Skeletal muscle tissue (tissue), 4 donors: ENCODE data around the gene DLGAP4. TPM values are rescaled to one million over a fixed set of nuclear protein-coding genes. Genes with fewer than 3 reads are reported as not detected.

Experiments used
- H3K27ac ChIP-seq: one replicate; pipeline ENCODE4 v1.7.0; 2013; ENCODE audit warnings: mild to moderate bottlenecking, low read depth, low read length, inconsistent platforms
- H3K27me3 ChIP-seq, 3 donors: one replicate each; pipeline ENCODE4 v1.7.0; 2013; ENCODE audit warnings: low read length in 3 of 3; ENCODE audit not compliant: control insufficient read depth in 3 of 3, insufficient read depth in 3 of 3
- H3K36me3 ChIP-seq, 3 donors: one replicate each; pipeline ENCODE4 v1.7.0; 2013; ENCODE audit warnings: low read length in 3 of 3; ENCODE audit not compliant: control insufficient read depth in 3 of 3, insufficient read depth in 3 of 3
- H3K4me1 ChIP-seq, 3 donors: one replicate each; pipeline ENCODE4 v1.7.0; 2013; ENCODE audit warnings: low read length in 3 of 3, mild to moderate bottlenecking in 3 of 3; ENCODE audit not compliant: control insufficient read depth in 3 of 3, insufficient read depth in 3 of 3
- H3K4me3 ChIP-seq, 3 donors: one replicate each; pipeline ENCODE4 v1.7.0; 2013; ENCODE audit warnings: low read length in 3 of 3
- H3K9ac ChIP-seq, 3 donors: one replicate each; pipeline ENCODE4 v1.7.0; 2013; ENCODE audit warnings: low read length in 3 of 3, mild to moderate bottlenecking in 3 of 3, moderate library complexity in 2 of 3, low read depth in 1 of 3
- H3K9me3 ChIP-seq, 3 donors: one replicate each; pipeline ENCODE4 v1.7.0; 2013; ENCODE audit warnings: low read length in 3 of 3; ENCODE audit not compliant: control insufficient read depth in 3 of 3
- total RNA-seq: library from RNA; depleted of rRNA; stranded (reverse); fragments of >200 nt; gene quantifications from one replicate; pipeline ENCODE4 v1.2.3, GENCODE V29; 2014
- donor health status: Osteomylitis.

Gene DLGAP4
- total RNA-seq, 1 donor from 2014 or later = 6.8 TPM

DNA sequence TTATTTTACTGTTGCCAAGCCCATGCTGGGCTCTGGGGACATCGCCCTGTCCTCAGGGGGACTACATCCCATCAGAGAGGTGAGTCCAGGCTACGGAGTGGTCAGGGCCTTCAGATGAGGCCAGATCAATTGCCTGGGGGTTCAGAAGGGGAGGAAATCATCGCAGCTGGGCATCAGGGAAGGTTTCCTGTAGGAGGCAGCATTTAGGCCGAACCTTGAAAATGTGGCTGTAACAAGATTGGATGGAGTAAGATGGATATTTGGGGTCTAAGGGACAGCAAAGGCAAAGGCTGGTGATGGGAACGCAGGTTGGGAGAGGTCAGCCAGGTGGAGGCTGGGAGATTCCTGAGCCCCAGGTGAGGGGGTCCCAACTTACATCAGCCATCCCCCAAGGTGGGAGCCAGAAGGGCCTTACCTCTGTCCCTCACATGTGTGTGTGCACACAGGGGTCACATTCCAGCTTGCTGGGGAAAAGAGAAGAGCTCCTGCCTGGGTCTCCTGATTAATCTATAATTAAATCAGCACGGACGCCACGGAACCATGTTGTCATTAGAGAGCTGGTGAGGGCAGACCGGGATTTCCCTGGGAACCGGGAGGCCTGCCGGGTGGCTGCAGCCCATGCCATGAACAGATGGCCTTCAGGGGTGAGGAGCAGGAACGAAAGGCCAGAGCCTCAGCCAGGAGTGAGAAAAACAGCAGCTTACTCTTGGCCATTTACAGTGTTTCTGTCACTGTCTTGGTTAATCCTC lies 30.5 kb upstream of the DLGAP4 start:
- Histone ChIP-seq H3K27ac (no peak overlapping the region), H3K9me3 (no peaks in the 10 kb centered on the region), H3K36me3 (no peaks in the 10 kb centered on the region), H3K27me3 (peaks cover 18 to 49% (median 37%) of the 10 kb centered on the region in 3 donors), H3K4me1 (no peaks in the 10 kb centered on the region), H3K4me3 (no peak overlapping the region), H3K9ac (no peak overlapping the region)

DNA sequence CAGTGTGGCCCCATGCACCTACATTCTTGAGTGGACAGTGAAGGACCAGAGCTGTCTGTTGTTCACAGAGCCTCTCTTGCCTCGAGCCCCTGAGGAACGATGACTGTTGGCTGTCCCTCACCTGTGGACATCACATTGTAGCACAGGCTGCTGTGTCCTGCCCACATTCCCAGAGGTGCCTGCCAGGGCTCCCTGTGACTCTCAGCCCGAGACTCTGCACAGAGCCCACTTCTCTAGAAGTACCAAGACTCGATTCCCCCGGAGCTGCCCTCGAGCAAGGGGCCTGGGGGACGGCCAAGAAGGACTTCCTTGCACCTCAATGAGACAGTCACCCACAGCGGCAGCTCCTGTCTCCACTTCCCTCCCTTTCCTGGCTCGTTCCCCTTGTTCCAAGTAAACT lies 28.6 kb upstream of the DLGAP4 start:
- peaks cover 18 to 48% (median 39%) of the 10 kb centered on the region in 3 donors for H3K27me3 ChIP-seq

GRCh38 chr20:36279362-36279761 lies 26.8 kb upstream of the DLGAP4 start:
- Histone ChIP-seq H3K4me1 (no peaks in the 10 kb centered on the region), H3K9me3 (no peaks in the 10 kb centered on the region), H3K27me3 (peaks cover 13 to 34% (median 27%) of the 10 kb centered on the region in 3 donors), H3K9ac (no peak overlapping the region), H3K36me3 (no peaks in the 10 kb centered on the region), H3K27ac (no peak overlapping the region), H3K4me3 (no peak overlapping the region)

More for the DNA sequence above, 28.6 kb upstream of the DLGAP4 start:
- Histone ChIP-seq H3K4me1 (no peaks in the 10 kb centered on the region), H3K9ac (no peak overlapping the region), H3K4me3 (no peak overlapping the region), H3K9me3 (no peaks in the 10 kb centered on the region), H3K27ac (no peak overlapping the region), H3K36me3 (no peaks in the 10 kb centered on the region)

- no peak overlapping the region for H3K27ac ChIP-seq
- no peaks in the 10 kb centered on the region for H3K36me3 ChIP-seq
- no peak overlapping the region for H3K9ac ChIP-seq
- H3K4me1 ChIP-seq = no peaks in the 10 kb centered on the region
- H3K4me3 ChIP-seq = no peak overlapping the region
- H3K9me3 ChIP-seq = no peaks in the 10 kb centered on the region
- H3K27me3 ChIP-seq = peaks cover 9 to 30% (median 22%) of the 10 kb centered on the region in 3 donors
Measured at GRCh38 chr20:36279776-36280175, 26.4 kb upstream of the DLGAP4 start.

DNA sequence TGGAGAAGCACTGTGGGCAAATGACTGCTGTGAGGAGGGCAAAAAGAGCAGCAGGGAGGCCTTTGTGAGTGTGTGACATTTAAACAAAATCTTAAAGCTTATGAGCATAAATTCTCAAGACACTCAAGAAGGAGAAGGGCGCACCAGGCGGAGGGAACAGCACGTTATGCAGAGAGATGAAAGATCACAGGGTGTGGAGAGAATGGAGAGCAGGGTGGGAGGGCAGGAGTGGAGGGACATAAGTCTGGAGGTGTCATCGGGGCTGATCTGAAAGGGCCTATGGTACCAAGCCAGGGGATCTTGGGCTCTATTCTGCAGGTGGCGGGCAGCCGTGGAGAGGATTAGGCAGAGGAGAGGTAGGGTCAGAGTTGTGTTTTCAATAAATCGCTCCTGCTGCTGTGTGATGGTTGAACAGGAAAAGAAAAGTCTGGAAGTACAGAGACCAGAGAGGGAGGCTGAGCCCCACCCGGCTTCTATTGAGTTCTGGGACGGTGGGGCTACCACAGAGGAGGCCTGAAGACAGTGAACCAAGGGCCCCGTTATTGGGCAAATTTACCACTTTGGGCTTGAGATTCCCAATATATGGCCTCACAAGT lies 24.3 kb upstream of the DLGAP4 start:
- H3K36me3 ChIP-seq = no peaks in the 10 kb centered on the region
- no peak overlapping the region for H3K27ac ChIP-seq
- no peaks in the 10 kb centered on the region for H3K9me3 ChIP-seq
- H3K4me1 ChIP-seq = no peaks in the 10 kb centered on the region
- H3K27me3 ChIP-seq = peaks cover 0 to 22% (median 22%) of the 10 kb centered on the region in 3 donors
- H3K4me3 ChIP-seq = no peak overlapping the region
- H3K9ac ChIP-seq = no peak overlapping the region

DNA sequence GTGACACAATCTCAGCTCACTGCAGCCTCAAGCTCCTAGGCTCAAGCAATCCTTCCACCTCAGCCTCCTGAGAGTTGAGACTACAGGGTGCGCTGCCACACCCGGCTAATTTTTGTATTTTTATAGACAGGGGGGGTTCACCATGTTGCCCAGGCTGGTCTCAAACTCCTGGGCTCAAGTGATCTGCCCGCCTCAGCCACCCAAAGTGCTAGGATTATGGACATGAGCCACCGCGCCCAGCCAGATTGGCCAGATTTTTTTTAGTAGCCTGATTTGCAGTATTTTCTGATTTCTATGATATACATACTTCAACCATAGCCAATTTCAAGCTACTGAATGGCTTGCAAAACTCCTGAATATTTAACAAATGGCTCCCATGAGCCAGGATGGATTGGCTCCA lies 21.4 kb upstream of the DLGAP4 start:
- H3K4me1 ChIP-seq = no peaks in the 10 kb centered on the region
- no peak overlapping the region for H3K27ac ChIP-seq

GRCh38 chr20:36285746-36286447 lies 20.2 kb upstream of the DLGAP4 start:
- H3K36me3 ChIP-seq = no peaks in the 10 kb centered on the region
- H3K27ac ChIP-seq = no peak overlapping the region
- peaks cover 0 to 12% (median 5%) of the 10 kb centered on the region in 3 donors for H3K27me3 ChIP-seq
- no peaks in the 10 kb centered on the region for H3K4me1 ChIP-seq
- H3K9ac ChIP-seq = no peak overlapping the region
- H3K4me3 ChIP-seq = no peak overlapping the region
- H3K9me3 ChIP-seq = no peaks in the 10 kb centered on the region

More for the DNA sequence above, 21.4 kb upstream of the DLGAP4 start:
- no peaks in the 10 kb centered on the region for H3K36me3 ChIP-seq
- H3K9me3 ChIP-seq = no peaks in the 10 kb centered on the region
- H3K4me3 ChIP-seq = no peak overlapping the region
- no peak overlapping the region for H3K9ac ChIP-seq
- peaks cover 0 to 13% (median 12%) of the 10 kb centered on the region in 3 donors for H3K27me3 ChIP-seq

DNA sequence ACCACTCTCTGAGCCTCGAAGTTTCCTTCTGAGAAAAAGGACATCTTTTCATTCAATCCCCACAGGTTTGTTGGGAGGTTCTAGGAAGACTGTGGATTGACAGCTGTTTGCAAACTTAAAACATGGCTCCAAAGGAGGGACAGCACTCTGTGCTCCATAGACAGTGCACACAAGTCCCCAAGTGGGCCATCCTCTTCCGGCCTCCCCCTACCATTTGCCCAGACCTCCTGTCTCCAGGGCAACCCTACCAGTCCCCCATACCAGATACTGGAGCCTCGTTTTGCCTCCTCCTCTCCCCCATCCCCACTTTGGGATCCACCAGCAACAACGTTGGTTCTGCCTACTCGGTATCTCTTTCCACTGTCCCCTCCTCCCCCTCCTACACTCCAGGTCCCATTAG lies 8.5 kb upstream of the DLGAP4 start:
- Histone ChIP-seq H3K27ac (no peak overlapping the region), H3K36me3 (no peaks in the 10 kb centered on the region), H3K9ac (no peak overlapping the region), H3K4me1 (no peaks in the 10 kb centered on the region), H3K4me3 (no peak overlapping the region), H3K9me3 (no peaks in the 10 kb centered on the region), H3K27me3 (peaks cover 22 to 49% (median 47%) of the 10 kb centered on the region in 3 donors)

- H3K36me3 ChIP-seq = no peaks in the 10 kb centered on the region
- H3K27me3 ChIP-seq = peaks cover 26 to 53% (median 51%) of the 10 kb centered on the region in 3 donors
- H3K9me3 ChIP-seq = no peaks in the 10 kb centered on the region
- H3K4me3 ChIP-seq = no peak overlapping the region
- no peak overlapping the region for H3K9ac ChIP-seq
- H3K27ac ChIP-seq = no peak overlapping the region
- no peaks in the 10 kb centered on the region for H3K4me1 ChIP-seq
Measured at GRCh38 chr20:36298061-36298460, 8.1 kb upstream of the DLGAP4 start.
